ENCODE measurements around the gene SLC13A3.

SLC13A3 gene

DNA sequence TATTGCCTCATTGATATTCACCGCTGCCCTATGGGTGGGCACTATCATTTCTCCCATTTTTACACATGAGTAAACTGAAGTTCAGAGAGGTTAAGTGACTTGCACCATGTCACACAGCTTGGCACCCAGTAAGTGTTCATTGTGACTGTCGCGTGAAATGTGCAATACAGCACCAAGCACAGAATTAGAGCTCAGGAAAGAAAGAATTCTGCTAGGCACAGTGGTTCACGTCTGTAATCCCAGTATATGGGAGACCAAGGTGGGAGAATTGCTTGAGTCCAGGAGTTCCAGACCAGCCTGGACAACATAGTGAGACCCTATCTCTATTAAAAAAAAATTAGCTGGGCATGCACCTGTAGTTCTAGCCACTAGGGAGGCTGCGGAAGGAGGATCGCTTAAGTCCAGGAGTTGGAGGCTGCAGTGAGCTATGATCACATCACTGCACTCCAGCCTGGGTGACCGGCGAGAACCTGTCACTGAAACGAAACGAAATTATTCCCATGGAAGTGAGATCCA is 626 bp downstream of the SLC13A3 start:
- DNase-seq: no peak

- no peak for DNase-seq
These were observed 1.2 kb downstream of the SLC13A3 start for GRCh38 chr20:46649965-46650542.

DNA sequence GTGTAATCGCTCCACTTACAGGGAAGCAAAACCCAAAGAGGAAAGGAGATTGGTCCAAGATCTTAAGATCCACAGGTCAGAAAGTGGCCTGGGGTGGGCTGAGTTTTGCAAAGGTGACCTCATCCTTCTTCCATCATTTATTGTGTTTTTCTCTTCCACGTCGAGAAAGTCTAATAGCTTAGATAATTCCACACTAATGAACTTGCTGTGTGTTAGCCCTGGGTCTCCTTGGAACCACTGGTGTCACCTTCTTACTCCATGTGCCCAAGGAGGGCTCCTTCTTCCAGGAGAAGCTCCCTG is 1.7 kb downstream of the SLC13A3 start:
- no peak for DNase-seq

GRCh38 chr20:46648903-46649649 is 2.2 kb downstream of the SLC13A3 start:
- no peak for DNase-seq

GRCh38 chr20:46647469-46647868 is 3.8 kb downstream of the SLC13A3 start:
- DNase-seq: no peak

GRCh38 chr20:46646659-46647380 is 4.4 kb downstream of the SLC13A3 start:
- DNase-seq: no peak

- no peak for DNase-seq
These were observed 5.1 kb downstream of the SLC13A3 start for GRCh38 chr20:46646122-46646521.

GRCh38 chr20:46644733-46645132 is 6.5 kb downstream of the SLC13A3 start:
- DNase-seq: no peak

DNA sequence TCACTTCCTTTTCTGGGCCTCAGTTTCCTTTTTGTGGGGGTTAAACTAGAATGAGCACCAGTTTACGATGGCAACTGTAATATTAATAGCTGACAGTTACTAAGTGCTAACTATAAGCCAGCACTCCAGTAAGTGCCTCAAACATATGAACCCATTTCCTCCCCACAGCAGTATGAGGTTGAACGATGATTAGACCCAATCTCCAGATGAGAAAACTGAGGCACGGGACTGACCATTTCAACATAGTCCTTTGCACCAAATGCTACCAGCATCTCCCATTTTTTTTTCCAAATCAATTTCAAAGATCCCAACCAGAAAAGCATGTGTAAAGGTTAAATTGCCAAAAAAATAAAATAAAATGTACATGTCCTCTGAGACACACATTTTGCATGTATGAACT is 7.1 kb downstream of the SLC13A3 start:
- DNase-seq: no peak

GRCh38 chr20:46642969-46643343 is 8.3 kb downstream of the SLC13A3 start:
- no peak for DNase-seq

- DNase-seq: no peak
These were observed 8.8 kb downstream of the SLC13A3 start for GRCh38 chr20:46642265-46642968.

GRCh38 chr20:46641424-46641823 is 9.8 kb downstream of the SLC13A3 start:
- no peak for DNase-seq

DNA sequence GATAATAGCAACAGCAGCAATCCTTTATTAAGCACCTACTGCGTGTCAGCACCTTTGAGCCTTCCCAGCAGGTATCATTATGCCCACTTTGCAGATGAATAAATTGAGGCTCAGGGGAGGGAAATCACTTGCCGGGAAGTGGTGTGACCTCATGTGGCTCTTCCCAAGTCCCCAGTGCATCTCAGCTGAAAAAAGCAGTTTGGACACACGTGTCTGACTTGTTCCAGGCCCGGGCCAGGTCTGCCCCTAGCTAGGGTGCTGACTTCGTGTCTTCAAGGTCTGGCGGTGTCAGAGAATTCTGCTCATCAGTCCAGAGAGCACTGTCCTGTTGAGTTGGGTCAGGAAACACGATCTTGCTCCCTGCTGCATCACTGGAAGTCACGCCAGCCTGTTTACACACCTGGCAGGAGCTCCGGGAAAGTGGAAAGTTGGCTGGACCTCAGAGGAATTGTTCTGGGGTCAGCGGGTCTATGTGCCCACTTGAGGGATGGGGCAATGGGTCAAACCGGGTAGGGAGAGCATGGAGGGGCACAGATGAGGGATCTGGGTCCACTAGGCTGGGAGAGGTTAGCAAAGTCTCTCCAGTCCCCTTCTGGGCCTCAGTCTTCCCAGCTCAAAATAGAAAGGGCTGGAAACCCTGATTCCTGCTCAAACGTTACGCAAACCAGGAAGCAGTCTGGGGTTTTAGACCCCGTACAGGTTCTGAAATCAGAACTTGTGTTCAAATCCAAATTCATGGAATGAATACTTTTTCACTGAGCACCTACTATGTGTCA is 10.5 kb downstream of the SLC13A3 start:
- DNase-seq: no peak

GRCh38 chr20:46640044-46640443 is 11.2 kb downstream of the SLC13A3 start:
- DNase-seq: no peak

DNA sequence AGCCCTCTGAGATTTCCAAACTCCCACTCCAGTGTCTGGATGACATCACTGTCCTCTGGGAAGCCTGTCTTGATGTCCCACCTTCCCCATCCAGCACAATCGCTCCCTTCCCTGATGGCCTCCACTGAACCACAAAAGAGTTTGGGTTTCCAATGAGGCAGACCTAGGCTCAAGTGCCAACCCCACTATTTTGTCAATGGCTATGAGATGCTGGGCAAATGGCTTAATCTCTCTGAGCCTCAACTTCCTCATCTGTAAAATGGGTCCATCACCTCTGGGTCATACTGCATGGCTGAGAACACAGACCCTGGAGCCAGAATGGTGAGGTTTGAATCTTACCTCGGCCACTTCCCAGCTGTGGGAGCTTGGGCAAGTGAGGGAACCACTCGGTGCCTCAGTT is 11.7 kb downstream of the SLC13A3 start:
- DNase-seq: no peak

DNA sequence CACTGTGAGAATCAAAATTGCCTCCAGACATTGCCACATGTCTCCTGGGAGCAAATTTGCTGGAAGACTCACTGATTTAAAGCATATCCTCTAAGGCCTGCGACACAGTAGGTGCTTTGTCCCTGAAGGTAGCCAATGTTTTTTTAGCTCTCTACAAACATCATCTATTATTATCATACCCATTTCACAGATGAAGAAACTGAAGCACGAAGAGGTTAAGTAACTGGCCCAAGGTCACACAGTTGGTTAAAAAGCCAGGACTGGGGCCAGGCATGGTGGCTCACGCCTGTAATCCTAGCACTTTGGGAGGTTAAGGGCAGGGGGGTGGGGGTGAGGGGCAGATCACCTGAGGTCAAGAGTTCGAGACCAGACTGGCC is 12.4 kb downstream of the SLC13A3 start:
- DNase-seq: no peak

- DNase-seq: no peak
These were observed 12.9 kb downstream of the SLC13A3 start for GRCh38 chr20:46638134-46638897.

DNA sequence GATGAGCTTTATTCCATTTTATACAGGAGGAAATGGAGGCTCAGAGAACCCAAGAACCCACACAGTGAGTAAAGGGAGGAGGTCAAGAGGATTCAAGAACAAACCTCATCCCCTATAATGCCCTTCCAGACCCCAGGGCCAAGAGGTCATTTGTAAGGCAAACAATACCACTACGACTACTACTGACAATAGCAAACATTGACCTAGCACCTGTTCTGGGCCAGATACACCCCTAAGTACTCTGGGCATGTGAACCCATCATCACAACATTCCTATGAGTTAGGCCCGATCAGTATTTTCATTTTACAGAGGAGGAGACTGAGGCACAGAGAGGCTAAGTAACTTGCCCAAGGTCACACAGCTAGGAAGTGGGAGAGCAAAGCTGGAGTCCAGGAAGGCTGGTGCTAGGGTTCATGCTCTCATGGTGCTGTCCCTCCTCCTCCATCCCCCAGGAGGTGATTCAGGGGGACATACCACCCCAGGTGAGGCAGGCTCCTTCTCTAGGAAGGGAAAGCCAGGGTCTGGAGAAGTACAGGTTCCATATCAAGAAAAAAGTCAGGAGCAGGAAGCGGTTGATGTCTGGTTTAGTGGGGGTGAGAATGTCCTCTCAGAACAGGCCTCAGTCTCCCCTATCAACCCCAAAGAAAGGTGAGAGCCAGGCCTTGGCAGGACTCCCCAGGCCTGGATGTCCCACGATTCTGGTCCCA is 13.7 kb downstream of the SLC13A3 start:
- no peak for DNase-seq

GRCh38 chr20:46637020-46637419 is 14.2 kb downstream of the SLC13A3 start:
- no peak for DNase-seq

DNA sequence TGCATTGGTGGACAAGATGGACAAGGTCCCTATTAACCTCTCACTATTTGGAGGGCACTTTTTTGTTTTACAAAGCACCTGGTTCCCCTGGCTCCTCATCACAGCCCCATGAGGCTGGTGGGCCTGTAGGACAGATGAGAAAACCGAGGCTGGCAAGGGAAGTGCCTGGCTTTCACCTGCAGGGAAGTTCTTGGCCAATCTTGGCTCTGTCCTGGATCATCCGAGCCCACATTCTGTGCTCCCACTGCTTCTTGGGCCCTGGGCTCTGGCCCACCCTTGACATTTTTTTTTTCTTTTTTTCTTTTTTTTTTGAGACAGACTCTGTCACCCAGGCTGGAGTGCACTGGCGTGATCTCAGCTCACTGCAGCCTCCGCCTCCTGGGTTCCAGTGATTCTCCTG is 14.7 kb downstream of the SLC13A3 start:
- DNase-seq: no peak

- DNase-seq: no peak
These were observed 15.6 kb downstream of the SLC13A3 start for GRCh38 chr20:46635514-46636136.

Measured in stimulated activated CD4-positive, alpha-beta T cell treated with anti-CD3 and anti-CD28 coated beads, Interleukin-15, amount 100 ng/mL, for 24 hours (primary cell).